ENCODE measurements around the gene ROCK2.

Gene ROCK2

GRCh38 chr2:11344342-11344955 is at the start of gene ROCK2:
TSS of gene ROCK2 (minus strand) at chr2:11344636. CDS start at chr2:11344136, 500 bp downstream.
- in situ Hi-C loops (cut with HindIII; ENCODE audit: low sequenced_read_pairs), result no loop called here

GRCh38 chr2:11393711-11394236 is 49.3 kb upstream of the ROCK2 start:
- in situ Hi-C loops (cut with HindIII; ENCODE audit: low sequenced_read_pairs), result no loop called here

GRCh38 chr2:11391942-11392266 is 47.5 kb upstream of the ROCK2 start:
- in situ Hi-C loops (cut with HindIII; ENCODE audit: low sequenced_read_pairs), result no loop called here

DNA sequence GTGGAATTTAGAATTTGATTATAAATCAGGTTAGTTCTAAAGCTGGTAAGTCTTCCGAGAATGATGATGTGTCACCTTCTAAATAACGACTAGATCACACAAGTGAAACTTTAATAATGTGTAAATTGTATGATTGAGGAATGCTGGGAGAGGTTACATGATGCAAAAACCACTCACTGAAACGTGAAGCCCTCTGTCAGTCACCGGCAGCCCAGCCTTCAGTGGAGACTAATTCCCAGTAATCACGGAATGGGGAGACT is 45.9 kb upstream of the ROCK2 start:
- in situ Hi-C loops (cut with HindIII; ENCODE audit: low sequenced_read_pairs), result no loop called here

DNA sequence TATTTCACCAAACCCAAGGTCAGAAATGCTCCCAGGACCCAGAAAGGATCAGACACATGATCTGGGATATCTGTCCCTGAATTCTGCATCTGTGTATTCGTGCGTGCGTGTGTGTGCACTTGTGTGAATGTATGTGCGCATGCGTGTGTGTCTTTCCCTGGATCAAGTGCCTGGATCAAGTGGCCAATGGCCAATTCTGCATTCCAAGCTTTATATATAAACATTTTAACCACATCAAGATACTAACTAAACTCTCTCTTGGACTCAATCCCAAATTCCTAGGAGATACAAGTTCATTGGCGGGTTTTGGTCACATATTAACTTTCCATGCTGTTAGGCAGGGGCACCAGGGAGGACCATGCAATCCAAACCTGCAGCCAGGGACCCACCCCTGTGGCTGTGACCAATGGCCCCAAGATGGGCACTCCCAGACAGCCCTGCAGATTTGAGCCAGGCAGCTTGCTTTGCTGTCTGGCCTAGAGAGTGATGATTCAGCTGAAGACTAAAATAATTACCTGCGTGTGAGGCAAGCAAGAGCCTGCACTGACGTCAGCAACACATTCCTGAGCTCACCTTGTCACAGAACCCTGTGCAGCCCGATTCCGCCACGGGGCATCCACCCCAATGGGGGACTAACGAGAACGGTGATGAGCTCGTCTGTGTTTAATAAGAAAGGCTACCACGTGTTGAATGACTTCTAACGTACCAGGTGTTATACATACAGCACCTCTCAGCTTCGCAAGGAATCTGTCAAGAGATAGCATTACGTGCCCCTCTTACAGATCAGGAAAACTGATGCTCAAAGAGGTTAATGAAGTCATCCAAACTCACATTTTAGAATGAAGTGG is 45.3 kb upstream of the ROCK2 start:
- in situ Hi-C loops (cut with HindIII; ENCODE audit: low sequenced_read_pairs), result no loop called here

GRCh38 chr2:11389052-11389420 is 44.6 kb upstream of the ROCK2 start:
- in situ Hi-C loops (cut with HindIII; ENCODE audit: low sequenced_read_pairs), result no loop called here

DNA sequence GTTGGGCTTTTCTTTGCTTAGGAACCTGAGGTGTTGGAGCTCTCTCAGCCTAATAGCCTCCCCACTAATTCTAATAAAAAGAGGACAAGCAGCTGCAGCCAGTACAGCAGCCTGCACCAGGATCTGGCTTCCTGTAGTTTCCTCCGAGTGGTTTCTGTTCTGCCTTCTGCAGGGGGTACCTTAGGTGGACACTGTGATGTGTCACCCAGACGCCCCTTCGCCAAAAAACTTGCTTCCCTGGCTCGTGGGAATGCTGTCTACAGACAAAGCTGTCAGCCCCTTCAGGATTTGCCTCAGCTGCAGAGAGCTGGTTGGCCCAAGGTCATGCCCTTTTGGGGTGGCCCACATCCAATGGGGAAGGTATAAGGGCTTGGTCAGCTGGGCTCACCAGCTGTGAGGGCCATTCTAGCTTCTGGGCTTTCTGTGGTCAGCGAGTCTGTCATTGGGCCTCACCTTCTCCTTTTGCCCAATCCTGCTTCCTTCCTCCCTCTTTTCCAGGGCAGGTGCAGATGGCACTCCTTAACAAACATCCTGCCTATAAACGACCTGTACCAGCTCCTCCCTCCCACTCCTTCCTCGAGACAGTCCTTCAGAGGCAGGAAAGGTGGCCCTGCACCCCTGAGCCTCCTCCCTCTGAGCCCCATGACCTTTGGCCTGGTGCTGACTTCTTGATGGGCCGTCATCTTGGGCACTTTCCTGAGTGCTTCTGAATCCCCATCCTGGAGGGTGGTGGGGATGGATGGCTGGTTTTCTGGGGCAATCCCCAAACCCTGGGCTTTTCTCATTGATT is 44.0 kb upstream of the ROCK2 start:
- in situ Hi-C loops (cut with HindIII; ENCODE audit: low sequenced_read_pairs), result no loop called here

DNA sequence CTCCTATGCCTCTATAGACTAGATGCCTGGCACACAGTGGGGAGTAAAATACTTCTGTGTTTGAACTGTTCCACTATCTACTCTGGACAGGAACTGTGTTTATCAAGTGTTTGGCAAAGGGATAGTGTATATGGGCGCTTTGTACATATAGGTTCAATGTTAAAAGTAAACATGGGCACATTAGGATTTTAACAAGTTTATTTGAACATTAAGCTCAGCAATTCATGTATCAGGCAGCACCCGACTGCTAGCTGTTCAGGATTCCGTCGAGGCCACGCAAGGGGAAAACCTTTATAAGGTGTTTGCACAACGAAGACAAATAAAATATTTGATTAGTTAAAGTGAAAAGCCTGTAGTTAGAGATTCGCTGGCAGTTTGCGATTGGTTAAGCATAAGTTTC is 43.4 kb upstream of the ROCK2 start:
- in situ Hi-C loops (cut with HindIII; ENCODE audit: low sequenced_read_pairs), result no loop called here

DNA sequence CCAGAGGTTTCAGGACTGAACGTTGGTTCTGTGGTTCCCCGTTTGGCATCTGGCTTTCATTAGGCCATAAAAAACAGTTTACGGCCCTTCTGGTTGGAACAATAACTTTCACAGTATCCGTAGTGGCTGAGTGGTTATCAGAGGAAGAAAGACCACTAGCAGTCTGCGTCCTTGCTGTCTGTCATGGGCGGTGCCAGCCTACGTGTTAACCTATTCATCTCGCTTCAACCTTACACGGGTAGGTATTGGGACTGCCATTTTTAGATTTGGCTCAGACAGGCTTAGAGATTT is 42.6 kb upstream of the ROCK2 start:
- in situ Hi-C loops (cut with HindIII; ENCODE audit: low sequenced_read_pairs), result no loop called here

- in situ Hi-C loops (cut with HindIII; ENCODE audit: low sequenced_read_pairs), result no loop called here
Measured at GRCh38 chr2:11385847-11386246, 41.4 kb upstream of the ROCK2 start.

GRCh38 chr2:11385216-11385615 is 40.8 kb upstream of the ROCK2 start:
- in situ Hi-C loops (cut with HindIII; ENCODE audit: low sequenced_read_pairs), result no loop called here

- in situ Hi-C loops (cut with HindIII; ENCODE audit: low sequenced_read_pairs), result no loop called here
Measured at GRCh38 chr2:11379558-11379957, 35.1 kb upstream of the ROCK2 start.

- in situ Hi-C loops (cut with HindIII; ENCODE audit: low sequenced_read_pairs), result no loop called here
Measured at GRCh38 chr2:11377928-11378545, 33.6 kb upstream of the ROCK2 start.

DNA sequence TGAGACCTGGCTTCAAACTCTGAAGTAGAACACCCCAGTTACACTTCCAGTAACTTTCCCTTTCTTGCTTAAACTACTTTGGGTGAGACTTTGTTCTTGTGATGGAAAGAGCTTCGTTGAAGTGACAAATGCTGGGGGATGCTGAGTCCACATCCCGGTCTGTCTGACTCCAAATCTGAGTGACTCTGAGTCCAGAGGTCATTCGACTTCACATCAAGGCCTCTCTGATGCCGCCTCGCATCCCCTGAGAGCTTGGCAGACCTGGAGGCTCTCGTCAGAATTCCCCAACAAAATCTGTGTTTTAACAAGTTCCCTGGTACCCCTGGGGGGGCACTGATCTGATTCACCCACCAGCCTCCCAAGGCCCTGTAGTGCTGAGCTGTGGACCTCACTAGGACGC is 31.6 kb upstream of the ROCK2 start:
- in situ Hi-C loops (cut with HindIII; ENCODE audit: low sequenced_read_pairs), result no loop called here

GRCh38 chr2:11375689-11376027 is 31.2 kb upstream of the ROCK2 start:
- in situ Hi-C loops (cut with HindIII; ENCODE audit: low sequenced_read_pairs), result no loop called here

DNA sequence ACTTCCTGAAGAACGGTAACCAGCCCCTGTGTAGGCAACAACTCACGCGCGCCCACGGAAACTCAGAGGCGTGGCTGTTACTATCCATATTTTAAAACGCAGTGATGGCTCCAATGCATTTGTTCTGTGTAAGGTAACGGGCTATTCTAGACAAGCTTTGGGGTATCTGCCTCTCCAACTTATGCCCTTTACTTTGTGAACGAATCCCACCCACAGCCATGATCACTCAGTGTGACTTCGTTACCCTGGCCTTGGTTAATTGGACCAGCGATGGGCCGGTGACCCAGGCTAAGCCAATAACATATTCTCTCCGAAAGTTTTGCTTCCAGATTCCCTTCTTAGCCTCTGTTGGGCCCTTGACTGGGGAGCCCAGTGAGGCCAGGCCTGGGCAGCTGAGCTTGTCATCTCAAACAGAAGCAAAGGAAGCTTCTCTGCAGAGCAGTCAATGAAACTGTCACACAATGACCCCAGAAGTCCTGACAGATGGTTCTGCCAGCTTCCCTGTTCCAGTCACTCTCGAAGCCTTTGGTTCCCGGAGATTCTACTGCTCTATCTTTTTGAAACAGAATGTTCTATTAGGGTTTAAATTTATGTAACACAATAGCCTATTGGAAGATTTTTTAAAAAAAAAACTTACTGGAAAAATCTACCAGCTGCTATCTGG is 30.7 kb upstream of the ROCK2 start:
- in situ Hi-C loops (cut with HindIII; ENCODE audit: low sequenced_read_pairs), result no loop called here

GRCh38 chr2:11373096-11373495 is 28.7 kb upstream of the ROCK2 start:
- in situ Hi-C loops (cut with HindIII; ENCODE audit: low sequenced_read_pairs), result no loop called here

- in situ Hi-C loops (cut with HindIII; ENCODE audit: low sequenced_read_pairs), result no loop called here
Measured at GRCh38 chr2:11371092-11371937, 26.9 kb upstream of the ROCK2 start.

GRCh38 chr2:11370377-11371091 is 26.1 kb upstream of the ROCK2 start:
- in situ Hi-C loops (cut with HindIII; ENCODE audit: low sequenced_read_pairs), result no loop called here

GRCh38 chr2:11368059-11368572 is 23.7 kb upstream of the ROCK2 start:
- in situ Hi-C loops (cut with HindIII; ENCODE audit: low sequenced_read_pairs), result no loop called here
